GM19025 (cell line): ENCODE data around the gene SMC6.

Experiments
- ATAC-seq: cut with Tn5 transposase; IDR thresholded peaks from one replicate; pipeline ENCODE4 v1.9.1; 2021; ENCODE audit warnings: mild to moderate bottlenecking, low read depth, moderate library complexity; ENCODE audit not compliant: unreplicated experiment

SMC6 gene

DNA sequence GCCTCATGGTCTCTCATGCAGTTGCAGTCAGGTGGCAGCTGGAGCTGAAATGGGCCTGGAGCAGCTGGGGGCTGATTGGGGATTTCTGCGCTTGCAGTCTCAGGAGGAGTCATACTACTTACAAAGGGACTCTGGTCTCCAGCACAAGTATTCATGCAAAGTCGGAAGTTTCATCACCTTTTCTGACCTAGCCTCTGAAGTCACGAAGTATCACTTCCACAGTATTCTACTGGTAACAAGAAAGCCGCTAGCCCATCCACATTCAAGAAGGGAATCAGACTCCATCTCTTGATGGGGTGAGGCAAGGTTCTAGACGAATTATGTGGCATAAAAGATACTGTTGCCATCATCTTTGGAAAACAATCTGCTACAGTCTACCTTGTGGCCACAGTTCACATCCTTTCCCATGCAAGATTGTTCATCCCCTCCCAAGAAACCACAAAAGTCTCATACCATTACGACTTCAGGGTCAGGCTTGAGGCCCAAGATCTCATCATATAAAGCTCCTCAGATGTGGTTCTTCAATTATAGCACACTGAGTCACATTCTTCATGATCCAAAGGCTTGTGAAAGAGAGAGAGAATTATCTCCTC is 95.3 kb downstream of the SMC6 start:
- peak; percentile 92 for ATAC-seq

DNA sequence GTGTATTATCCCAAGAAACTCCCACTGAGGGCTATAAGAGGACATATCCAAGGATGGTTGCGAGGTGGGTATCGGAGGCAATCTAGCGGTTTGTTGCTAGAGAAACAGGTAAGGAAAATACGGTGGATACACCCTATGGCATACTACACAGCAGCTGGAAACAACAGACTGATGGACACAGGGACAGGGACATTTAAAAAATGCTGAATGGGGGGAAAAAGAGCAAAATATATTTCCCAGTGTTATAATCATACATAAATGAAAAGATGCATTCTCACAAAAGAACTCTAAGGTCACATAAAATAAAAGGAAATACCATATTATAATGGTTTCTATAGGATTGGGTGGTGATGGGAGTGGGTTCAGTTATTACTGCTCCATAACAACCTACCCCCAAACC is 95.9 kb downstream of the SMC6 start:
- ATAC-seq, result no peak

DNA sequence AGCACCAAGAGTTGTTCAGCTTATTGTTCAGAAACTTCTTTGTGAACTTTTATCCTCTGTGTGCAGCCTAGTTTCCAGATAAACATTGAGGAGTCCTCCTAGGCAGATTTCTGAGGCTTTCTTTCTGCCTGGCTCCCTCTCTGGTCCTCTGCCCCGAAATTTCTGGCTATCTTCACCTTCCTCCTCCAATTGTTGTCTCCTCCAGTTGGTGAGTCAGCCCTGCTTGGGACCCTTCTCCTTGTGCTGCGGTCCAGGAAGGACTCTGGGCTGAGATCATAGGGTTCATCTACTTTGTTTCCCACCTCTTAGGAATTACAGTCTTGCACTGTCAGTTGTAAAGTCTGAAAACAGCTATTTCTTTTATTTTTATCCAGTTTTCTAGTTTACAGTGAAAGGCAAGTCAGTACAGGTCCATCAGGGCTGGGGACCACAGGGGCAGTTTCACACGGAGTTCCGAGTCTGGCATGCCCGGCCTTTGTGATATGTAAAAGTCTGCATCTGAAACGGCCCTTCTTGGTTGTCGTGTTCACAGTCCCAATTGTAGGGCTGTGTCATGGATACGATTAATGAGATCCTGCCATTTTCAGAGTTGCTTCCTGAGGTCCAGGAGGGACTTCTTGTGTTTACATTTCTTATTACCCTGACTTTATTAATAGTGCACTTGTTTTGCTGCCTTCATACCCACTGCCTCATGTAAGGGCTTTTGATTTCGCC is 100.8 kb downstream of the SMC6 start:
- no peak for ATAC-seq

DNA sequence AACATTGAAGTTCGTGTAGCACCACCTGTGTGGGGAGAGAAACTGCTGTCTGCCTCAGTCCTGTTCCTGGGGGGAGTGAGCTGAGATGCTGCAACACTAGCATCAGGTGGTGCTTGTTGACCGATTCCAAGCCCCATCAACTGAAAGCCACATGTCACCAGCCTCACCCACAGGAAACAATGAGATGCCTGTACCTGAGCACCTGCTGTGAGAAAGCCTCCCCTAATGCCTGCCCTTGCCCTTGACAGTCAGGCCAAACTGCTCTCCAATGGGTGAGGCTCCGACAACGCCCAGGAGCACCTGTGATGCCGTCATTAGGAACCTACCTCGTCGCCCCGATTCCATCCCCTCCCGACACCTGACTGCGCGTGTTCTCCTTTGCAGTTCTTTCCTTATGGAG is 104.6 kb downstream of the SMC6 start:
- no peak for ATAC-seq

DNA sequence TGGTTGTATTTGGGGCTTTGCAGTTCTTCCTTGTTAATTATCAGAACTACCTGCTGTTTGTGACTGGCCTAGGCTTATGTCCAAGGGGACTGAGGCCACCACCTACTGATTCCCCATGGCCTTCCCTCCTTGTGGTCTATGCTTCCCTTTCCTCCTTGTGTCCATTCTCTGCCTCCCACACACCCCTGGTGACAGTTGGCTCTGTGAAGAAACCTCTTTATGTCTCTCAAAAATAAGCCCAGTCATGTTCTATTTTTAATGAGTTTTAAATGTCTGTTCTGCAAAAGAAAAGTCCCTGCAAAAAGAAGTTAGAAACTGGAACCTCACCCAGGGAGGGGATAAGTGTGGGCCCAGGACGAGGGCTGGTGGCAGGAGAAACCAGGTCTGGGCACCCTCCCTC is 105.0 kb downstream of the SMC6 start:
- ATAC-seq, result no peak

DNA sequence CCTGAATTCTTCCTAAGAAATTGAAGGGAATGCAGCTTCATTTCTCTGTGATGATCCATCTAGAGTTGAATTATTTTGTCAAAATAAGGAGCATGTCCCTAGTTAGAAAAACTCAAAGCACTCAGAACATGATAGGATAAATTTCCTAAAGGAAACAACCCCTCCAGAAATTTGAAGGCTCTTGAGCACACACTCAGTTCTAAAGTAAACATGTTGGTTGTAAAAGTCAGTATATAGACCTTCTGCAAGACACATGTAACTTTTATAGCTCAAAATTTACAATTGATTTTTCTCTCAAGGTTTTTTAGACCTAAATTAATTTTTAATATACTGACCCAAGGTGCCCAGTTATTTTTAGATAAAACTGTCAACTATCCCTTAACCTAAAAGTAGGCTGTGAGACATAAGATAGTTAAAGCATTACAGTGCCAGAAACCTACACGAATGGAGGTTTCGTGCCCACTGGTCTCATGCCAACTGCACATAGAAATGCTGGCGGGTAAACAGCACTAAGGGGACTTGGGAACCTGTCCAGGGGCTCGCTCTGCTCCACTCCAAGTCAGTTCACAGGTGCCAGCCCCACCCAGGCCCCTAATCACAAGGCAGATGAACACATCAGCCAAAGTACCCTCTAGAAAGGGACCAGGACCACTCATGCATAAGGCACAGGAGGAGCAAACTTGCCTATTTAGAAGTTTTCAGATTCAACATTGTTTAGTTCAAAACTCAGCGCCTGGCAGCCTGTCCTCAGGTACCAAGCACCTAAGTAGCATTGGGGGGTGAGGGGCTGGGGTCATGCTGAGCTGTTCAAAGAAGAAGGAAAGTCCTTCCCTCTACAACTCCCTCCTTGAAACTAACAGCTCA is 106.5 kb downstream of the SMC6 start:
- ATAC-seq, result no peak

DNA sequence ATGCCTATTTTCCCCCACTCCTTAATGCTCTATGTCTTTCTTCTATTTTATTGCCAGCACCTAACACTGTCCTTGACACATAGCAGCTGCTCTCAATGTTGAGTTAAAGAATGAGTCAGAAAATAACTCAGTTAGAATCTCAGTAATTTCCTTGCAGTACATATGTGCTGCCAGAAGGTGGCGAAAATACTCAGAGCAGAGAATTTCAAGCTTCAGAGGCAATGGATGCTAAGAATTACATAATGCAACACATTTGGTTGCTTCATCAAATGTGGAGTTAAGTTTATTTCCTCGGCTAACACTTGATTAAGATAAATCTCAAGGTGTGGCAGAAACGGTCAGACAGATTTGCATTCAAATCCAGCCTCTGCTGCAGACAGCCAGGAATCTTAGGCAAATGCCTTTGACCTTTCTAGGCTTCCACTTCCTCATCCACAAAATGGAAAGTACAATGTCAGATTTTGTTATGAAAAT is 107.5 kb downstream of the SMC6 start:
- ATAC-seq, result peak; percentile 50

DNA sequence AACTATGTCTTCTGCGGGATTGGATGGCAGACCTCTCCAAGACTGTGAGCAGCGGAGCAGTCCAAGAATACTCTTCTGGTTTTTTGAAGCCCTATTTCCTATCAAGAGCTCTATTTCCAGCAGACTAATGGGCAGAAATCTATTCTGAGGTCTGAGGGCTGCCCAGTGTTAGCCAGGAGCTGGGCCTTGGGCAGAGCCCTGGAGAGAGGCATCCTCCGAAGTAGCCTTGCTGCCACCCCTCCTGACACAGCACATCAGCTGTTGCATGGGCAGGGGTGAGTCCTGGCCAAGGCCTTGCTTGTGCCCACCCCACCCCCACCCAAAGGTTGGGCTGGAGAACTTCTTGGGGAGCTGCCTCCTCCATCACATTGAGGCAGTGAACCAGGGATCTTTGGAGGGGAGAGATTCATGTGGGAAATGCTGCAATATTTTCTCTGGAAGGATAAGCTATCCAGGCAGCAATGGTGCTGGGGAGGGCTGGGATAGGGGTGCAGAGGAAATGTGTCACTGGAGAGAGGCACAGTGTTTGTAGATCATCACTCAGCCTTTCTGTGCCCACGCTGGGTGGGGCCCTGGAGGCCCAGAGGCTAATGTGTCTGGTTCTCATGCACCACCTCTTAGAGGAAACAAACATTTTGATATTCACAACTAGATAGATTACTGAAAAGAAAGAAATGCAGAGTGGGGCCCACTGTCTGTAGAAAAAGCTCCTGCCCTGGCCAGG is 108.5 kb downstream of the SMC6 start:
- no peak for ATAC-seq

DNA sequence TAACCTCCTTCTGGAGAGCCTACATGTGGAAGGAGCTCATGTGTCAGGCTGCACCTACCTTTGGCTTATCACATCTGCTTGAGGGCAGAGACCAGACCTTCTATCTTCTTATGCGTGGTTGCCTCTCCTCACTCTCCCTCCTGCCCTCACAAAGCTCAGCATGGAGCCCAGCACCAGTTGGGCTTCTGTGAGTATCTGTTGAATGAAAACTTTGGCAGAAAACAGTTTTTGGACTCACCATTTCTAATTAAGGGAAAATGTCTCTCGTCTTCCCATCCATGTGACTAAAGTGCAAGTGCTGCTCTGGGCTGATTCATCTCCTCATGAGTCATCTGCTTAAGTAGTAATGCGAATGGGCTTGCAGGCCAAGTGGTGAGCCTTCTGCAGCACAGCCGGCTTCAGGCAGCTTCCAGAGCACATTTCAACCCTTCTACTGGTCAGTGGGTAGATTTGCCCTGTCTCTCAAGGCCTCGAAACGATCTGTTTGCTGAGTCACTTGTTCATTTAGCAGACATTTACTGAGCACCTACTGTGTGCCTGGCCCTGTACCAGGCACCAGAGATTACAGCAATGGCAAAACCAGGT is 110.5 kb downstream of the SMC6 start:
- no peak for ATAC-seq

DNA sequence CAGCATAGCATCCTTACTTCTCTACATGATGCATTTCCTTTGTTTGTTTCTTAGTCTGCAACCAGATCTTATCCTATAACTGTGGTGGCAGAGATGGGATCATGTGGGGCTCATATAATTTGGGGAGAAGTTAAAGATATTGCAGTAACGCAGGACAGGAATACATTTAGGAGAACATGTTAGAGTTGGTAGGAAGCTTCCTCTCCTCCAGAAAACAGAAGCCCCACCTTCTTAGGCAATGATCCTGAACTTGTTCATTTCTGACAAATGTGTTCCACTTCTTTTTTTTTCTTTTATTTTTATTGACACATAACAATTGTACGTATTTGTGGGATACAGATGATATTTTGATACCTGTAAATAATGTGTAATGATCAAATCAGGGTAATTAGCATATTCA is 113.2 kb downstream of the SMC6 start:
- no peak for ATAC-seq

DNA sequence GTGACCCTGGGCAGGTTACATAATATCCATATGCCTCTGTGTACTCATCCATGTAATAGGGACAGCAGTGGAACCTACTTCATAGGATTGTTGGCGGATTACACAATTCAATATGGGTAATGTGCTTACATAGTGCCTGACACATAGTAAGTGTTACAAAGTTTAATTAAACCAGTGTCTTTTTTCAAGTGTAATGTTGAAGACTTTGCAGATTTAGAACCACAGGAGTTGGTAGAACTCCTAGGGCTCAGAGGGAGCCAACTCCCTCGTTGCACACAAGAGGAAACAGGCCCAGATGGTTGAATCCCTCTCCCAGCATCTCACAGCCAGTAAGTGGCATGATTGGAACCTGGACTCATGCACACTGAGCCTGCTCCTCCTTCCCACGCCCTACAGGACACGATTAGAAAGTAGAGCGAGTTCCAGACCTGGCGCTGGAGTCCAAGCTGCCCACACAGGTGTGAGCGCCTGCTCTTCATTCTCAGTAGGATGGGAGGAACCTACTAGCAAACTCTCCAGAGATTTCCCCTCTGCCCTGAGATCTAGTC is 115.3 kb downstream of the SMC6 start:
- no peak for ATAC-seq

DNA sequence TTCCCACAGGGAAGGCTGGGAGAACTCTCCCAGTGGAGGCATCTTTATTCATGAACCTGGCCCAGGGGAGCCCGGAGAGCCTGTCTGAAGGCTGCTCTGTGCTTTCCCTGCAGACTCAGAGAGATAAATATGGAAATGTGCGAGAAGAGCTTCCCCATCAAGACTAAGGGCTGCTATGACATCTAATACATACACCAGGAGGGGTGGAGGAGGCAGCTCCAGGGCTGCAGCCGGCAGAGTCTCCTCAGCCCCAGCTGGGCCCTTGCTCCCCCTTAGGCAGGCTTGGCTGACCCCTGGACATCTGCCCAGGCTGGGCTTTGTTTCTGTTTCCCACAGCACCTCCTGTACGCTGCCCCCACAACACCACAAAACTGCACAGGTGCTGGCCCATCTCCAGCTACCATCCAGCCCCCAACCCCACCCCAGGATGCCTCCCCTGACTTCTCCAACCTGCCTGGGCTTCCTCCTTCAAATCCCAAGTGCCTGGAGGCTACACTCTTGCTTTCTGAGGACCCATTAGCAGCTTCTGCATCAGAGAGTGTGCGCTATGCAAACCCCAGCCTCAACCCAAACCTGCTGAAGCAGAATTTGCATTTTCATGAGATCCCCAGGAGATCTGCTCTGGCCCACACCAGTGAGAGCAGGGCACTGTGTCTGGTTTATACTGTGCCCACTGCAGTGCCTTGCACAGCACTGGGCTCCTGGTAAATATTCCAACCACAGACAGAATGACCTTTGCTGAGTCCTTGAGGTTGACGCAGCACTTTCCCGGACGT is 116.3 kb downstream of the SMC6 start:
- ATAC-seq, result peak; percentile 59

DNA sequence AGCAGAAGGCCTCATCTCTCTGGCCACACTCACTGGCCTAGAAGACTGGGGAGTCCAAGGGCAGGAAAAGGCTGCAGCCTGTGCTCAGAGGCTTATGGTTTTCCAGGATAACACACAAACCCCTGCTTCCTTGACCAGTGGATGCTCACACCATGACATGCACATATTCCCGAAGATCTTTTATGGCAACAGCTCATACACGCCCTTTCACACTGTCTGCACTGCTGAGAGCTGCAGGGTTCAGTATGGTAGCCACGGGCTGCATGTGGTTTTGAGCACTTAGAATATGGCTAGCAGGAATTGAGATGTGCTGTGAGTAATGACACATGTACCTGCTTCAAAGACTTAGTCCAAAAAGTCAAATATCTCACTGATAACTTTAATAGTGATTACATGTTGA is 117.4 kb downstream of the SMC6 start:
- ATAC-seq, result no peak

DNA sequence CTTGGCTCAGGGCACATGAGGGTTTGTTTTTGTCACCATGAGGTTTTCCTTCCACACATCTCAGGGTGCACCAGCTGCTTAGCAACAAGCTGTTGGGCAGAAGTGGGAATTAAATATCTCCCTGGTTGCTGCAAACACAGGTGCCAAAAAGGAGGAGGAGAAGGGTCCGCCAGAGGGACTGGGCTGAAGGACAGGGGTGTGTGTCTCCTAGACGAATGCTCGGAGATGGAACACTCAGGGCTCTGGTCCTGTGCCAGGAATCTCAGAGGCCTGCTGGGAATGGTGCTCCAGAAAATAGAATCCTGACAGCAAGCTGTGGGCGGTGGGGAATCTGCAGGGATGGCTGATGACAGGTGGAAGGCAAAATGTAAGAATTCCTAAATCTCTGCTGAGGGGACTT is 118.6 kb downstream of the SMC6 start:
- no peak for ATAC-seq

DNA sequence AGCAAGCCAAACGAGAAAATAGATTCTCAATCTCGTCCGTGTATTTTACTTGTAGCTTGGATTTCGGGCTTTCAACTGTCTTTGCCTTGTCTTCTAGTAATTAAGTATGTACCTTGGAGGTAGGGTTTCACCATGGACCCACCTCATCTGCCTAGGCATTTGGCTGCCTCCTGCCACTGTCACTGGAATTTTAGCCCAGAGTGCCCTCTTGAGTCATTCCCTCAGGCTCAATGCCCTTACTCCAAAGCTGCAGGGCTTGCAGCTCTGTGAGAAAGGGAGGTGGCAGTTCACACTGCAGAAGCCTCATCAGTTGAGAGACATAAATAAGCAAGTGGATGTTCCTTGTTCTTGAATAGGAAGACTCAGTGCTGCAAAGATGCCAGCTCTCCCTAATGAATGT is 123.5 kb downstream of the SMC6 start:
- no peak for ATAC-seq

DNA sequence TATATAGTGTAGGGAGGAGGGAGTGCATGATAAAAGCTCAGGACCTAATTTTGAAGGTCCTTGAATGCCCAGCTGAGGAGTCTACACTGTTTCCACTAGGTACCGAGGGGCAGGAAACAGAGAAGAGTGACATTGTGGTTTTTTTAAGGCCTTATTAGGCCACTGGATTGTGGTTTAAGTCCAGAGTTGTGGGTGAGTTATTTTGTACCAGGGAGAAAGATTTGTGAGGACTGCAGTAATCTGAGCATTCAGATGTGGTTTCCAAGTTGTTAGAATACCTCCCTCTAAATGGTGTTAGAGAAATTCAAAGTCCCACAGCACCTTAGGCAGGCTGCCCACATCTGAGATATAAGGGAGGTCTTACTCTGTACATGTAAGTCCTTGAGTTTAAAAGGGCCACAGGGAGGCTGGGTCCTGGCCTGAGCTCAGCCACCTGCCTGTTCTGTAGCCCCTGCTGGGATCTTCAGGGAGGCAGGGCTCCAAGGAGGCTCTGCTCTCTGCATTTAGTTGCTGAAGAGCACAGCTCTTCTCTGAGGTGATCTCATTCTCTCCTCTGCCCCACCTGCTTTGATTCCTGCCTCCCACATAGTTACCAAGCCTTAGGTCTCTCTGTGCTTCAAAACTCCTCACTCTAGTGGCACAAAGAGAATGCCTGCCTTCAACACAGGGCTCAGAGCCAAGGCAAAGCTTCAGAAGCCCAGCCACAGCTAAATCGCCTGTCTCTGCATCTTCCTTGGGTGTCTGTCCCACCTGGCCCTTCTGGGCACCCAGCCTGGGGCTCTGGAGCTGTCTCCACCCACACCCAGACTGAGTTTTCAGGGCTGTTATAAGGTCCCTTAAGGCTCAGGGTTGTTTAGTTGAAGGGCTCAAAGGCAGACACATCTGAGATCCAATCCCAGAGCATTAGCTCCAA is 125.0 kb downstream of the SMC6 start:
- ATAC-seq, result no peak

DNA sequence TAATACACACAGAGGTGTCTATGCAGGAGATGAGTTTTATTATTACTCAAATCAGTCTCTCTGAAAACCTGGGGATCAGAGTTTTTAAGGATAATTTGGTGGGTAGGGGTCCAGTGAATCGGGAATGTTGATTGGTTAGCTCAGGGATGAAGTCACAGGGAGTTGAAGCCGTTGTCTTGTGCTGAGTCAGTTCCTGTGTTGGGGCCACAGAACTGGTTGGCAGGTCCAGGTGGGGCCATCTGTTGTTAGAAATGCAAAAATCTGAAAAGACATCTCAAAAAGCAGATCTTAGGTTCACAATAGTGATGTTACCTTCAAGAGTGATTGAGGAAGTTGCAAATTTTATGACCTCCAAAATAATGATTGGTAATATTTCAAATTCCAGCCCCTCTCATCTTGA is 126.2 kb downstream of the SMC6 start:
- no peak for ATAC-seq

DNA sequence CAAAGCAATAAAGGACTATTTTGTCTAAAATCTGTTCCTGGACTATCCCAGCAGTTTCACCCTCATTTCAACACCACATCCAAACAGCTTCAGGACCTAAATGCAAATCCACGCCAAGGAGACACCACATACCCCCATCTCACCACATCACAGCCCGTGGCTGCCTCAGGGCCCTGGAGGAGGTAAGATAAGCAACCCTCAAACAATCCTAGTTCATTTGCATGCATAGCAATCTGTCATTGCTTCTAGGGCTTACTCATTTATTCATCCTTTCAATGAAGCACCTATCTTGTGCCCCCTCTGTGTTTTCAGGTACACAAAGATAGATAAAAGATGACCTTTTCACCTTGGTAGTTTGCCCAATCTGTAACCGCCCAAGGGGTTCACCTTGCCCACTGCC is 126.6 kb downstream of the SMC6 start:
- ATAC-seq, result no peak
